ENCODE results near the gene TNNC2. TPM values are rescaled to one million over a fixed set of nuclear protein-coding genes. Genes with fewer than 3 reads are reported as not detected.

The TNNC2 gene
- total and polyA plus RNA-seq, 2 of the 13 experiments (the other 11 are each of a cell fraction or from before 2014, with no cell fraction given): 1.8 to 4.7 TPM

DNA sequence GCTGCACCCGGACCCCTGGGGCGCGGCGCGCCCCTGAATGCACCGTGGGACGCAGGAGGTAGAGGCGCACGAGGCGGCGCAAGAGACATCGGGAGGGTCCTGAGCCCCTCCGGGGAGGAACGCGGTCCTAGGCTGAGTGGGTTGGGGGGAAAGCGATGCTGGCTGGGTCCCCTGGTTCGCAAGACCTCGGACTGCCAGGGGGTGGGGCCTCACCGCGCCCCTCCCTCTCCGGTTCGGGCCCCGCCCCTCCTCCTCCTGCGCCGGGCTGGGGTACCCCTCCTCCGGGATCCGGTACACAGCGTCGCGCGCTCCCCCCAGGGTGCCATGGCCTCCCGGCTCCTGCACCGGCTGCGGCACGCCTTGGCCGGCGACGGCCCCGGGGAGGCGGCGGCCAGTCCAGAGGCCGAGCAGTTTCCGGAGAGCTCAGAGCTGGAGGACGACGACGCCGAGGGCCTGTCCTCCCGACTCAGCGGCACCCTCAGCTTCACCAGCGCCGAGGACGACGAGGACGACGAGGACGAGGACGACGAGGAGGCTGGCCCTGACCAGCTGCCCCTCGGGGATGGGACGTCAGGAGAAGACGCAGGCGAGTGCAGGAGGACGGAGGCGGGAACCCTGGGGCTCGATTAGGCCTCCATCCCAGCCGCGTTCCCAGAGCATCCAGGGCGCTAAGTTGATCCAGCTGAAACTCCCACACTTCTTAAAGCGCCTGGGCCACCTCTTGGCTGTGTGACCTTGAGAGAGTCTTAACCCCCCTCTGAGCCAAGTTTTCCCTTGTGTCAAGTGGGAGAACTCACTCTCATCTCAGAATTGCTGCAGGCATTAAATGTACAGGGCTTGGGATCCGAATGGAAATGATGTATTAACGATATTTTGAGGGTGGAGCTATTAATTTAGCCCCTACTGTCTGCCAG is 7.0 kb upstream of the TNNC2 start (continued):
- TF ChIP-seq, protein P1, sequence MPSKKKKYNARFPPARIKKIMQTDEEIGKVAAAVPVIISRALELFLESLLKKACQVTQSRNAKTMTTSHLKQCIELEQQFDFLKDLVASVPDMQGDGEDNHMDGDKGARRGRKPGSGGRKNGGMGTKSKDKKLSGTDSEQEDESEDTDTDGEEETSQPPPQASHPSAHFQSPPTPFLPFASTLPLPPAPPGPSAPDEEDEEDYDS (CRISPR knock-in tag; IDR thresholded peaks at IDR 0.05): peak; percentile 45
- peak; percentile 61; the same call in 1 of the 2 replicates for TF ChIP-seq PCBP1 (IDR thresholded peaks at IDR 0.05; ENCODE audit: borderline replicate concordance, low read depth, low read length)
- TF ChIP-seq ZBTB3 (CRISPR knock-in tag; IDR thresholded peaks at IDR 0.05; ENCODE audit: borderline replicate concordance, low read depth): 0 out of 2 replicates have a peak, but pooled peaks have one; percentile 61
- TF ChIP-seq, protein P2, sequence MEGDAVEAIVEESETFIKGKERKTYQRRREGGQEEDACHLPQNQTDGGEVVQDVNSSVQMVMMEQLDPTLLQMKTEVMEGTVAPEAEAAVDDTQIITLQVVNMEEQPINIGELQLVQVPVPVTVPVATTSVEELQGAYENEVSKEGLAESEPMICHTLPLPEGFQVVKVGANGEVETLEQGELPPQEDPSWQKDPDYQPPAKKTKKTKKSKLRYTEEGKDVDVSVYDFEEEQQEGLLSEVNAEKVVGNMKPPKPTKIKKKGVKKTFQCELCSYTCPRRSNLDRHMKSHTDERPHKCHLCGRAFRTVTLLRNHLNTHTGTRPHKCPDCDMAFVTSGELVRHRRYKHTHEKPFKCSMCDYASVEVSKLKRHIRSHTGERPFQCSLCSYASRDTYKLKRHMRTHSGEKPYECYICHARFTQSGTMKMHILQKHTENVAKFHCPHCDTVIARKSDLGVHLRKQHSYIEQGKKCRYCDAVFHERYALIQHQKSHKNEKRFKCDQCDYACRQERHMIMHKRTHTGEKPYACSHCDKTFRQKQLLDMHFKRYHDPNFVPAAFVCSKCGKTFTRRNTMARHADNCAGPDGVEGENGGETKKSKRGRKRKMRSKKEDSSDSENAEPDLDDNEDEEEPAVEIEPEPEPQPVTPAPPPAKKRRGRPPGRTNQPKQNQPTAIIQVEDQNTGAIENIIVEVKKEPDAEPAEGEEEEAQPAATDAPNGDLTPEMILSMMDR (CRISPR knock-in tag; IDR thresholded peaks at IDR 0.05): 0 out of 2 replicates have a peak, but pooled peaks have one; percentile 13
- no peak for TF ChIP-seq ZNF382 (CRISPR knock-in tag; IDR thresholded peaks at IDR 0.05; ENCODE audit: borderline replicate concordance)
- TF ChIP-seq CBFB (CRISPR knock-in tag; IDR thresholded peaks at IDR 0.05): peak; percentile 61; the same call in 1 of the 2 replicates
- TF ChIP-seq BRD4 (CRISPR knock-in tag; IDR thresholded peaks at IDR 0.05): peak; percentile 65; the same call in 1 of the 2 replicates
- peak; percentile 61; the same call in 1 of the 2 replicates for TF ChIP-seq ZNF138 (CRISPR knock-in tag; IDR thresholded peaks at IDR 0.05; ENCODE audit: low read depth)
- TF ChIP-seq BORCS8-MEF2B (CRISPR knock-in tag; IDR thresholded peaks at IDR 0.05): 0 out of 2 replicates have a peak, but pooled peaks have one; percentile 54
- peak; percentile 84 for TF ChIP-seq ZNF296 (CRISPR knock-in tag; conservative IDR thresholded peaks at IDR 0.05)
- TF ChIP-seq PPARG (CRISPR knock-in tag; conservative IDR thresholded peaks at IDR 0.05): no peak
- TF ChIP-seq ZFP1 (CRISPR knock-in tag; IDR thresholded peaks at IDR 0.05): no peak; the same call in 1 of the 2 replicates
- peak; percentile 81 for TF ChIP-seq ZFP37 (CRISPR knock-in tag; IDR thresholded peaks at IDR 0.05; ENCODE audit: borderline replicate concordance)
- no peak for TF ChIP-seq ZNF737 (CRISPR knock-in tag; IDR thresholded peaks at IDR 0.05; ENCODE audit: borderline replicate concordance)
- no peak for TF ChIP-seq KAT8 (CRISPR knock-in tag; IDR thresholded peaks at IDR 0.05)
- TF ChIP-seq, protein P3, sequence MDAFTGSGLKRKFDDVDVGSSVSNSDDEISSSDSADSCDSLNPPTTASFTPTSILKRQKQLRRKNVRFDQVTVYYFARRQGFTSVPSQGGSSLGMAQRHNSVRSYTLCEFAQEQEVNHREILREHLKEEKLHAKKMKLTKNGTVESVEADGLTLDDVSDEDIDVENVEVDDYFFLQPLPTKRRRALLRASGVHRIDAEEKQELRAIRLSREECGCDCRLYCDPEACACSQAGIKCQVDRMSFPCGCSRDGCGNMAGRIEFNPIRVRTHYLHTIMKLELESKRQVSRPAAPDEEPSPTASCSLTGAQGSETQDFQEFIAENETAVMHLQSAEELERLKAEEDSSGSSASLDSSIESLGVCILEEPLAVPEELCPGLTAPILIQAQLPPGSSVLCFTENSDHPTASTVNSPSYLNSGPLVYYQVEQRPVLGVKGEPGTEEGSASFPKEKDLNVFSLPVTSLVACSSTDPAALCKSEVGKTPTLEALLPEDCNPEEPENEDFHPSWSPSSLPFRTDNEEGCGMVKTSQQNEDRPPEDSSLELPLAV (CRISPR knock-in tag; conservative IDR thresholded peaks at IDR 0.05; ENCODE audit: low read depth): 0 out of 2 replicates have a peak, but pooled peaks have one; percentile 49
- TF ChIP-seq, protein P4, sequence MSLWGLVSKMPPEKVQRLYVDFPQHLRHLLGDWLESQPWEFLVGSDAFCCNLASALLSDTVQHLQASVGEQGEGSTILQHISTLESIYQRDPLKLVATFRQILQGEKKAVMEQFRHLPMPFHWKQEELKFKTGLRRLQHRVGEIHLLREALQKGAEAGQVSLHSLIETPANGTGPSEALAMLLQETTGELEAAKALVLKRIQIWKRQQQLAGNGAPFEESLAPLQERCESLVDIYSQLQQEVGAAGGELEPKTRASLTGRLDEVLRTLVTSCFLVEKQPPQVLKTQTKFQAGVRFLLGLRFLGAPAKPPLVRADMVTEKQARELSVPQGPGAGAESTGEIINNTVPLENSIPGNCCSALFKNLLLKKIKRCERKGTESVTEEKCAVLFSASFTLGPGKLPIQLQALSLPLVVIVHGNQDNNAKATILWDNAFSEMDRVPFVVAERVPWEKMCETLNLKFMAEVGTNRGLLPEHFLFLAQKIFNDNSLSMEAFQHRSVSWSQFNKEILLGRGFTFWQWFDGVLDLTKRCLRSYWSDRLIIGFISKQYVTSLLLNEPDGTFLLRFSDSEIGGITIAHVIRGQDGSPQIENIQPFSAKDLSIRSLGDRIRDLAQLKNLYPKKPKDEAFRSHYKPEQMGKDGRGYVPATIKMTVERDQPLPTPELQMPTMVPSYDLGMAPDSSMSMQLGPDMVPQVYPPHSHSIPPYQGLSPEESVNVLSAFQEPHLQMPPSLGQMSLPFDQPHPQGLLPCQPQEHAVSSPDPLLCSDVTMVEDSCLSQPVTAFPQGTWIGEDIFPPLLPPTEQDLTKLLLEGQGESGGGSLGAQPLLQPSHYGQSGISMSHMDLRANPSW (CRISPR knock-in tag; IDR thresholded peaks at IDR 0.05; ENCODE audit: borderline replicate concordance): no peak; the same call in 1 of the 2 replicates
- peak; percentile 46 for TF ChIP-seq ZNF274 (CRISPR knock-in tag; IDR thresholded peaks at IDR 0.05)
- TF ChIP-seq, protein P5, sequence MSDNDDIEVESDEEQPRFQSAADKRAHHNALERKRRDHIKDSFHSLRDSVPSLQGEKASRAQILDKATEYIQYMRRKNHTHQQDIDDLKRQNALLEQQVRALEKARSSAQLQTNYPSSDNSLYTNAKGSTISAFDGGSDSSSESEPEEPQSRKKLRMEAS (IDR thresholded peaks at IDR 0.05): peak; percentile 70
- TF ChIP-seq GATA4 (IDR thresholded peaks at IDR 0.05; ENCODE audit: borderline replicate concordance, low read depth): peak; percentile 42; the same call in 1 of the 2 replicates
- TF ChIP-seq, protein P6, sequence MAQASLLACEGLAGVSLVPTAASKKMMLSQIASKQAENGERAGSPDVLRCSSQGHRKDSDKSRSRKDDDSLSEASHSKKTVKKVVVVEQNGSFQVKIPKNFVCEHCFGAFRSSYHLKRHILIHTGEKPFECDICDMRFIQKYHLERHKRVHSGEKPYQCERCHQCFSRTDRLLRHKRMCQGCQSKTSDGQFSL (CRISPR knock-in tag; IDR thresholded peaks at IDR 0.05): peak; percentile 60
